Measurements from ENCODE around the gene ABLIM2.

DNA sequence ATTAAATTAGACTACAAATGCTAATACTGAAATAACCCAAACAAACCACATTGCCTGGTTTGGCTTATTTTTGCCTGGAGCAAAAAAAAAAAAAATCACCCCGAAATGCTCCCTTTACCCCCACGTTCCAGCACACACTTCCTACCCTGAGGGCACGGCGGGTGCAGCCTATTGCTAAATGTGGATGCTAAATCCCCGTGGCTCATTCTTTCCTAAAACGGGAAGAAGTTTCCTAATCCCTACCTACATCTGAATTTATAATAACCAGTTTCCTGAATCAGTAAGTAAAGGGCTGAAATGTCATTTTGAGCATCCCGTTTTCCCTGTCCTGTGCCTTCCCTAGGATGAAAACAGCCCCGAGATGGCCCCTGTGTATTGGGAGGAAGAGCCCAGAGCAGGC, 97.0 kb downstream of the ABLIM2 start:
- no peak for TF ChIP-seq CTCF (IDR thresholded peaks at IDR 0.05)
- TF ChIP-seq POLR2A (IDR thresholded peaks at IDR 0.05): no peak

Data from lower leg skin (tissue), 3 donors.